Left colon (tissue), 2 donors: ENCODE data around the gene TBCA. TPM values are rescaled to one million over a fixed set of nuclear protein-coding genes. Genes with fewer than 3 reads are reported as not detected.
A peak's percentile ranks its signal among the peaks of the same experiment; 100 is the strongest.
"Not testable (repeated sequence)": the region's sequence is repeated elsewhere in the genome, so short reads cannot be mapped to it uniquely, and the experiment has no call there.

Experiments used
- ATAC-seq: fragments of 200-7000 bp; cut with Tn5 transposase; one replicate; pipeline ENCODE4 v1.9.1; 2020; ENCODE audit warnings: mild to moderate bottlenecking, moderate library complexity
- DNase-seq, 2 donors: peaks; one replicate each; pipeline ENCODE4 v3.0.0-alpha.2; 2020
- intact Hi-C, 2 donors: fragments of 100-400 bp; cut with DNase I in 1 of 2; cut with micrococcal nuclease in 1 of 2; formaldehyde crosslinking; loops; one replicate each; pipeline versions ENCODE4 v1.11.2 to v1.14.0; 2022; cut with DNase I, micrococcal nuclease
- total RNA-seq, 2 donors: library from RNA; stranded (reverse); fragmentation: NEBNext Ultra II Directional; extraction: Animal tissue kit (Norgen Biotek cat#: 25700); gene quantifications; one replicate each; pipeline ENCODE4 v1.2.1, GENCODE V29; 2021
- donor health status: DM: no; HTN: no; CAD: no.
- donor health status: DM: yes; HTN: yes; CAD: no.

Gene TBCA
- total RNA-seq, 2 donors from 2014 or later, result 93.6 to 106 TPM

GRCh38 chr5:77774981-77775789 lies 954 bp downstream of the TBCA start:
- DNase-seq (no peak), ATAC-seq (peak; percentile 1)
- intact Hi-C loops, result no loop called here

GRCh38 chr5:77773734-77774280 lies 2.3 kb downstream of the TBCA start:
- ATAC-seq (no peak), DNase-seq (no peak)
- intact Hi-C loops, result no loop called here

- ATAC-seq (no peak), DNase-seq (no peak)
- intact Hi-C loops, result no loop called here
These were observed 3.4 kb downstream of the TBCA start for GRCh38 chr5:77772729-77773128.

DNA sequence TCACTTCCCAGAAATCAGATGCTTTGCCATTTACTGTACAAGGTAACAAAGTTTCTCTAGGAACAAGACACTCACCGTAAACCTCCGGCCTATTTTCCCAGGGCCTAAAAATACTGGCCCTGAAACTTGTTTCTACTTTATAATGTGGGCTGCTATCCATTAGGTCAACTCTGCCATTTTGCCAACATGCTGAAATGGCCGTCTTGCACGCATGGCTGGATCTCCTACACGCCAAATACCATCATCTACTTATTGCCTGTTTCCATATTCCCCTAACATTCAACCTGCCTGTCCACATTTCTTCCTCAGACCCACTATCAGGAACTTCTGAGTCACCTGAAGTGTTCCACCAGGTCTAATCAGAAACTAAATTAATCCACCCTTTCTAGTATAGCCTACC lies 4.7 kb downstream of the TBCA start:
- intact Hi-C loops, result no loop called here
- DNase-seq (no peak), ATAC-seq (no peak)

DNA sequence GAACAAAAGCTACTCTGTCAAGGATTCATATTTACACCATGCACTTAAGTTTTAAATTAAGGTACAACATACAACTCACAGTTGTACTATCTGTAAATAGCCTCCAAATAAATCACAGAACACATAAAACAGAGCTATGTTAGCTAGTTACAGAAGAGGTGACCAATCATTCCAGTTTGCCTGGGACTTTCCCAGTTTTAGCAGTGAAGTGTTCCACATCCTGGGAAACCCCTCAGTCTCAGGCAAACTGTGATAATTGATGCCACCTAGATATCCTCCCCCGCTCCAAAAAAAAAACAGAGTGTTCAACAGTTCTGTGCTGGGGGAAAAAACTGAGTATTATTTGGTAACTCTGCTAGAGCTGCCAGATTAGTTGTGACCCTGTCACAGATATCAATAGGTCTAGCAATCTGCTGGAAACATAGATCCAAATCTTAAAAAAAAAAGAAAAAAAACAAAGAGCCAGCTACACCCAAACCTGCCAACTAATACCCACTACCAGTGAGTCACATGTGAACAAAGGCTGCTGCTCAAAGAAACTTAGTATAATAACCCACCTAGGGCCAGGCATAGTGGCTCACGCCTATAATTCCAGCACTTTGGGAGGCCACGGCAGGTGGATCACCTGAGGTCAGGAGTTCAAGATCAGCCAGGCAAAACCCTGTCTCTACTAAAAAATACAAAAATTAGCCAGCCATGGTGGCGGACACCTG lies 5.7 kb downstream of the TBCA start:
- intact Hi-C loops, result no loop called here
- ATAC-seq (no peak), DNase-seq (no peak)

- intact Hi-C loops, result no loop called here
- ATAC-seq (no peak), DNase-seq (no peak)
These were observed 7.2 kb downstream of the TBCA start for GRCh38 chr5:77768978-77769377.

DNA sequence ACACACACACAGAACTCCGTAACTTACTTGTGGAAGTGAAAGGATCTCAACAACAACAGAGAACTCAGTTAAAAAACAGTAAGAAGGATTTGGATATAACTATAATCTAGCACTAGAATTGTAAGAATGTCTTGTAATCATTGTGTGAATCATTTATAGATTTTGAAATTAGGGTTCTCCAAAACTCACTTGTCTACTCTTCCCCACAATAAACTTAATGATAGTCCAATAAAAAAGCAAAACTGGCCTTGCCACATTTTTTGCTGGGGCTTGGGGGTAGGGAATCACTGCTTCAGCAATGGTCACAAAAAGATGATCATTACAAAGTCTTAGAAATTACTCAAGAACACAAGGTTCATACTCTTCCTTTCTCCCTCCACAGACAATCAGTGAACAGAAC lies 8.8 kb downstream of the TBCA start:
- intact Hi-C loops, result no loop called here
- ATAC-seq, result no peak

DNA sequence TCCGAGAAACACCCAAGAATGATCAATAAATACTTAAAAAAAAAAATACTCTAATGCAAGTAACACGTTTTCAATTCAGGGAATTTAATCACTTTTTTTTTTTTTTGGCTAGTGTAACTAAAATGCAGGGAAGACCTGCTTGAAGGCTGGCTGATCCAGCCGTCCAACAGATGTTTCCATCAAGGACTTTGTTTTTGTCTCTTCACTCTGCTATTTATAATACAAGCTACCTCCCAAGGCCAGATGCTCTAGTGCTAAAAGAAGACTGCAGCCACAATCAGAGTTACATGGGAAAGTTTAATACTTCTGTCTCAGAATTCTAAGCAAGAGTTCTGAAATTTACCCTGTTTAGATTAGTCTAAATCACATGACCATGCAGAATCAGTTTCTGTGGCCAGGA lies 14.5 kb downstream of the TBCA start:
- intact Hi-C loops, result no loop called here
- DNase-seq, result no peak
- ATAC-seq, result no peak

More for the DNA sequence above, 8.8 kb downstream of the TBCA start:
- no peak for DNase-seq

GRCh38 chr5:77758141-77758938 lies 17.8 kb downstream of the TBCA start:
- no peak for DNase-seq
- intact Hi-C loops, result no loop called here
- no peak for ATAC-seq

DNA sequence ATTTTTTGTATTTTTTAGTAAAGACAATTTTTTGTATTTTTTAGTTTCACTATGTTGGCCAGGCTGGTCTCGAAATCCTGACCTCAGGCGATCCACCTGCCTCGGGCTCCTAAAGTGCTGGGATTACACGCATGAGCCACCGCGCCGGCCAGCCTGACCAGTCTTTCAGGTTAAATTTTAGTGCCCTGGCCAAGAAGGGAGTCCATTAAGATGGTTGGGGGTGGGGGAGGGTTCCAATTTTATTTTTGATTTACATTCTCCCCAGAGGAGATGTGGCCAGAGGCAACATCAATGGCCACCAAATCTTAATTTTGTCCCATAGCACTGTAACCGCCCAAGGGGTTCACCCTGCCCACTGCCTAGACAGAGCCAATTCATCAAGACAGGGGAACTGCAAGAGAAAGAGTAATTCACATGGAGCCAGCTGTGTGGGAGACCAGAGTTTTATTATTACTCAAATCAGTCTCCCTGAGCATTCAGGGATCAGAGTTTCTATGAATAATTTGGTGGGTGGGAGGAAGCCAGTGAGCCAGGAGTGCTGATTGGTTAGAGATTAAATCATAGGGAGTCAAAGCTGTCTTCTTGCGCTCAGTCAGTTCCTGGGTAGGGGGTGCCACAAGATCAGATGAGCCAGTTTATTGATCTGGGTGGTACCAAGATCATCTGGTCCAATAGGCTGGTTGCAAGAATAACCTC lies 24.7 kb downstream of the TBCA start:
- DNase-seq, result no peak
- ATAC-seq, result no peak
- intact Hi-C loops, result no loop called here

- intact Hi-C loops, ATAC-seq, DNase-seq: not testable (repeated sequence)
These were observed 25.2 kb downstream of the TBCA start for GRCh38 chr5:77750928-77751327.

DNA sequence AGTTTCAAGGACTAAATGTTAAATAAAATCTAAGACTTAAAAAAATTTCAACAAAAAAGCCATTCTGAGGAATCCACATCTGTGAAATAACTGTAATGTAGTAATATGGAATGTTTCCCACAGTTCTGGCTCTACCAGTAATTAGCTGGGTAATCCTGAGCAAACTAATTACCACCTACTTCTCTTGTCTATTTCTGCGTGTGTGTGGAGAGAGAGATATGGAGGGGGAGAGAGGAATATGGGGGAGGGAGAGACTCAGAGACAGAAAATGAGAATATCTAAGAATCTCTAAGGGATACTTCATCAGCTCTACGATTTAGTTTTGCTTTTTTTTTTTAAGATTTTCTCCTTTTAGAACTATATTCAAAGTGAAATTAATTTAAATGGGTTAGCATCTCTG lies 28.0 kb downstream of the TBCA start:
- intact Hi-C loops, result no loop called here
- ATAC-seq (no peak), DNase-seq (no peak)

DNA sequence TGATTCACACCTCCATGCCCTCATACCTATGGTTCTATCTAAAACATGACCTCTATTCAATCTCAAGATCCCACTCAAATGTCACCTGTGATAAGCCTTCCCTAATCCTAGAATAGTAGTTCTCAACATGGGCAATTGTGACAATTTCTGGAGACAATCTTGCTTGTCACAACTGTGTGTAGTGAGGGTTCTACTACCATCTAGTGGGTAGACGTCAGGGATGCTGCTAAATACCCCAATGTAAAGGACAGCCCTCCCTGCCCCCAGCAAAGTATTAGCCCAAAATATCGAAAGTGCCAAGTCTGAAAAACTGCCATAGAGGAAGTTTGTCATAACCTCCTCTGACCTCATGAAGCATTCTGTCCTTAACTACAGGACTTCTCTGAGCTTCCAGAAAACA lies 32.0 kb downstream of the TBCA start:
- ATAC-seq, result no peak
- intact Hi-C loops, result no loop called here
- DNase-seq, result no peak

DNA sequence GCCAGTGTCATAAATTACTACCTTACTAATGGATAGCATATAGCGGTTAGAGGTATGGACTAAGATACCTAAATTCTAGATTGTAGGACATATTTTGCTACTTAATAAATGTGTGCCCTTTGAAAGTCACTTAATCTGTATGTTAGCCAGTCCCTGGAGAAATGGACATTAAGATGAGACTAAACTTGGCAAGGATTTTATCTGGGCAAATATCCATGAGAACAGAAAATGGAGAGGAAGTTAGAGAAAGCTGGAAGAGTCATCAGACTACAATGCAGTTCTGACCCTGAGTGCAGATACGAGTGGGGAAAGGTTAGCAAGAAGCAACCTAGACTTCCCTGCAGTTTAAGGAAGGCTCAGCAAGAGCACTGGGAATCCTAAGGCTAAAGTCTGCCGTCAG lies 33.0 kb downstream of the TBCA start:
- intact Hi-C loops, result no loop called here
- DNase-seq, result no peak
- ATAC-seq, result no peak

GRCh38 chr5:77741608-77742007 lies 34.5 kb downstream of the TBCA start:
- no peak for DNase-seq
- no peak for ATAC-seq
- intact Hi-C loops, result no loop called here

DNA sequence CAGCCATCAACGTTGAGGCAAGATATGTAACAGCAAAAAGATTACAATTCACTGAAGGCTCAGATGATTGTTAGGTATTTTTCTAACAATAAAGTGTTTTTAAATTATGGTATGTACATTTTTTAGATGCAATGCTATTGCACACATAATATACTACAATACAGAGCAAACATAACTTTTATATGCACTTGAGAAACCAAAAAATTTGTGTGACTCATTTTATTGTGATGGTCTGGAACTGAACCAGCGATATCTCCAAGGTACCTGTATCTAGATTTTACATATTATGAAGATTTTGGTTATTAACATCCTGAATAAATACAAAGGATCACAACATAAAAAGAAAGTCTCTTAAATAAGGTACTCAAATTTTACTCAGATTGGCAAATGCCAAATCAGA lies 41.3 kb downstream of the TBCA start:
- DNase-seq (no peak), ATAC-seq (no peak)
- intact Hi-C loops, result no loop called here

DNA sequence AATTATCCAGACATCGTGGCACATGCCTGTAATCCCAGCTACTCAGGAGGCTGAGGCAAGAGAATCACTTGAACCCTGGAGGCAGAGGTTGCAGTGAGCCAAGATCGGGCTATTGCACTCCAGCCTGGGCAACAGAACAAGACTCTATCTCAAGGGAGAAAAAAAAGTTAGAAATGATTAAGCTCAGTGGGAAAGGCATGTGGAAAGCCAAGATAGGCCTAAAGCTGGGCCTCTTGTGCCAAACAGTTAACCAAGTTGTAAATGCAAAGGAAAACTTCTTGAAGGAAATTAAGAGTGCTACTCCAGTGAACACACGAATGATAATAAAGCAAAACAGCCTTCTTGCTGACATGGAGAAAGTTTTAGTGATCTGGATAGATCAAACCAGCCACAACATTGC lies 43.0 kb downstream of the TBCA start:
- intact Hi-C loops, result no loop called here
- DNase-seq, result no peak
- ATAC-seq, result no peak

- no peak for DNase-seq
- intact Hi-C loops, result no loop called here
- ATAC-seq, result no peak
These were observed 48.9 kb downstream of the TBCA start for GRCh38 chr5:77727190-77727589.

- intact Hi-C loops, result no loop called here
- ATAC-seq, result no peak
- no peak for DNase-seq
These were observed 50.5 kb downstream of the TBCA start for GRCh38 chr5:77725616-77726015.
